OCI-LY7 (cell line): Measurements from ENCODE around the gene MCTP2. TPM values are rescaled to one million over a fixed set of nuclear protein-coding genes. Genes with fewer than 3 reads are reported as not detected.

Experiments
- Bru-seq: library from RNA; stranded (reverse); fragments of 400-500 nt; gene quantifications from one replicate; lab custom pipeline; 2021; lab: Mats Ljungman, UMichigan
- BruChase-seq, 2 experiments: library from RNA; stranded (reverse); fragments of 400-500 nt; gene quantifications; one replicate each; lab custom pipeline; 2021; lab: Mats Ljungman, UMichigan
- BruUV-seq: library from RNA; stranded (reverse); fragments of 400-500 nt; replicated peaks from 2 replicates; lab custom pipeline; 2021; lab: Mats Ljungman, UMichigan
- CTCF ChIA-PET: fragments of 300-600 bp; sonication (Branson Sonifier 250); formaldehyde crosslinking; loops from one replicate; lab custom pipeline; 2022; ENCODE audit warnings: antibody characterized with exemption; ENCODE audit not compliant: unreplicated experiment; lab: Charles Lee
- POLR2A ChIA-PET: fragments of 300-600 bp; sonication (Branson Sonifier 250); formaldehyde crosslinking; loops from one replicate; lab custom pipeline; 2022; ENCODE audit warnings: antibody characterized with exemption; lab: Charles Lee
- DNase-seq: peaks from one replicate; pipeline ENCODE4 v3.0.0-alpha.2; 2015; ENCODE audit warnings: low spot score
- H2AFZ ChIP-seq: fragments of 200-600 bp; sonication (generic), shearing (Covaris generic); 2 replicates; pipeline ENCODE4 v1.6.1; 2014; ENCODE audit warnings: mild to moderate bottlenecking, antibody characterized with exemption, low read length, moderate library complexity
- H3K27ac ChIP-seq: fragments of 200-600 bp; sonication (generic); 2 replicates; pipeline ENCODE4 v1.5.1; 2014; ENCODE audit warnings: mixed run types, low read depth, mild to moderate bottlenecking, moderate library complexity, low read length, inconsistent platforms; ENCODE audit not compliant: poor library complexity, severe bottlenecking
- H3K36me3 ChIP-seq: fragments of 200-600 bp; sonication (generic); 2 replicates; pipeline ENCODE4 v1.6.1; 2014; ENCODE audit warnings: mild to moderate bottlenecking, antibody characterized with exemption, low read length, moderate library complexity, mixed read lengths; ENCODE audit not compliant: insufficient read depth
- H3K4me1 ChIP-seq: fragments of 200-600 bp; sonication (generic); 2 replicates; pipeline ENCODE4 v1.5.1; 2014; ENCODE audit warnings: mild to moderate bottlenecking, low read length; ENCODE audit not compliant: insufficient read depth, poor library complexity, severe bottlenecking
- H3K4me2 ChIP-seq: fragments of 200-600 bp; sonication (generic); 2 replicates; pipeline ENCODE4 v1.6.1; 2014; ENCODE audit warnings: mild to moderate bottlenecking, low read length
- H3K4me3 ChIP-seq: fragments of 200-600 bp; sonication (generic); 2 replicates; pipeline ENCODE4 v1.5.1; 2014; ENCODE audit warnings: mild to moderate bottlenecking, low read depth, low read length; ENCODE audit not compliant: poor library complexity, severe bottlenecking
- H3K79me2 ChIP-seq: fragments of 200-600 bp; sonication (generic); 2 replicates; pipeline ENCODE4 v1.6.1; 2016; ENCODE audit warnings: low read depth, mild to moderate bottlenecking, low read length, moderate library complexity, mixed read lengths; ENCODE audit not compliant: insufficient read depth
- H3K9me2 ChIP-seq: fragments of 200-600 bp; sonication (generic); 2 replicates; pipeline ENCODE4 v1.6.1; 2016; ENCODE audit warnings: mild to moderate bottlenecking, low read length, mixed read lengths; ENCODE audit not compliant: insufficient read depth
- H3K9me3 ChIP-seq: fragments of 200-600 bp; sonication (generic); 2 replicates; pipeline ENCODE4 v1.6.1; 2014; ENCODE audit warnings: mild to moderate bottlenecking, mixed run types, low read length, mixed read lengths
- H4K20me1 ChIP-seq: fragments of 200-600 bp; sonication (generic); 2 replicates; pipeline ENCODE4 v1.6.1; 2014; ENCODE audit warnings: mild to moderate bottlenecking, antibody characterized with exemption, low read length, moderate library complexity, mixed read lengths; ENCODE audit not compliant: insufficient read depth
- EZH2phosphoT487 ChIP-seq: fragments of 200-600 bp; sonication (generic); IDR thresholded peaks from 2 replicates; pipeline ENCODE4 v1.6.1; 2018; ENCODE audit warnings: low read depth, borderline replicate concordance, mild to moderate bottlenecking, mixed run types, antibody characterized with exemption, low read length, moderate library complexity, mixed read lengths
- intact Hi-C: fragments of 100-400 bp; cut with micrococcal nuclease; formaldehyde crosslinking; loops from one replicate; pipeline ENCODE4 v1.10.0; 2022; ENCODE audit not compliant: unreplicated experiment
- long read RNA-seq: library from polyadenylated mRNA; stranded (forward); transcript quantifications from one replicate; pipeline ENCODE4 v2.0.0, GENCODE V29; 2022
- total RNA-seq, 2 experiments: library from RNA; depleted of rRNA in 1 of 2; stranded (reverse); fragments of >200 nt in 1 of 2; shearing (Covaris generic) in 1 of 2; gene quantifications; 2 replicates each; pipeline ENCODE4 v1.2.3, GENCODE V29; 2014 to 2022
- TF ChIP-seq, protein P1 (sequence below): fragments of 200-600 bp; sonication (generic); conservative IDR thresholded peaks from 2 replicates; pipeline ENCODE4 v1.5.1; 2014; ENCODE audit warnings: mild to moderate bottlenecking, antibody characterized with exemption, low read length, moderate library complexity, mixed read lengths

The MCTP2 gene
- total RNA-seq (2014; rRNA removed; shearing (Covaris generic)) (73.2 and 75.0 TPM in 2 replicates), total RNA-seq (2022) (90.6 and 91.6 TPM in 2 replicates), Bru-seq, nascent RNA (percentile 92 among the genes with signal in this experiment), BruChase-seq, experiment 1, labeled RNA remaining after a 6-hour chase (percentile 78 among the genes with signal in this experiment), BruChase-seq, experiment 2, labeled RNA remaining after a 2-hour chase (percentile 79 among the genes with signal in this experiment)
- long read RNA-seq, full-length matches to known transcripts = 4 of 79 reads
- long read RNA-seq, partial matches to known transcripts = 8 of 79 reads
- long read RNA-seq, other reads (novel, unspliced or antisense) = 67 of 79 reads

- Histone ChIP-seq H3K4me3 (peak within 1 kb of the TSS; percentile 86), H3K4me2 (peak within 1 kb of the TSS; percentile 98), H3K4me1 (peaks cover 61% of the 10 kb centered on the region), H2AFZ (peak within 1 kb of the TSS; percentile 72), H3K9me2 (no peaks in the 10 kb centered on the region), H3K36me3 (peaks cover 3% of the 10 kb centered on the region; the same call in 1 of the 2 replicates), H3K9me3 (no peaks in the 10 kb centered on the region), H4K20me1 (peaks cover 18% of the 10 kb centered on the region), H3K27ac (peak within 1 kb of the TSS; percentile 81), H3K79me2 (peaks cover 55% of the 10 kb centered on the region)
- intact Hi-C loops = loop anchor here (1.0 to 2.0 kb wide), 4 partner anchors 27 to 93 kb away; no protein-coding TSS in a partner anchor
- TF ChIP-seq, protein P1, sequence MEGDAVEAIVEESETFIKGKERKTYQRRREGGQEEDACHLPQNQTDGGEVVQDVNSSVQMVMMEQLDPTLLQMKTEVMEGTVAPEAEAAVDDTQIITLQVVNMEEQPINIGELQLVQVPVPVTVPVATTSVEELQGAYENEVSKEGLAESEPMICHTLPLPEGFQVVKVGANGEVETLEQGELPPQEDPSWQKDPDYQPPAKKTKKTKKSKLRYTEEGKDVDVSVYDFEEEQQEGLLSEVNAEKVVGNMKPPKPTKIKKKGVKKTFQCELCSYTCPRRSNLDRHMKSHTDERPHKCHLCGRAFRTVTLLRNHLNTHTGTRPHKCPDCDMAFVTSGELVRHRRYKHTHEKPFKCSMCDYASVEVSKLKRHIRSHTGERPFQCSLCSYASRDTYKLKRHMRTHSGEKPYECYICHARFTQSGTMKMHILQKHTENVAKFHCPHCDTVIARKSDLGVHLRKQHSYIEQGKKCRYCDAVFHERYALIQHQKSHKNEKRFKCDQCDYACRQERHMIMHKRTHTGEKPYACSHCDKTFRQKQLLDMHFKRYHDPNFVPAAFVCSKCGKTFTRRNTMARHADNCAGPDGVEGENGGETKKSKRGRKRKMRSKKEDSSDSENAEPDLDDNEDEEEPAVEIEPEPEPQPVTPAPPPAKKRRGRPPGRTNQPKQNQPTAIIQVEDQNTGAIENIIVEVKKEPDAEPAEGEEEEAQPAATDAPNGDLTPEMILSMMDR = peak; percentile 60
- TF ChIP-seq EZH2phosphoT487 = no peak
- CTCF ChIA-PET = interaction anchor here (0.6 to 1.6 kb wide), 4 partner anchors 22 to 92 kb away, joined by 3 to 5 read pairs (median 3); no protein-coding TSS in a partner anchor
- DNase-seq = peak; percentile 95
- POLR2A ChIA-PET = interaction anchor here (0.6 to 8.9 kb wide), 17 partner anchors 8 to 101 kb away, joined by 3 to 80 read pairs (median 8); no protein-coding TSS in a partner anchor
- BruUV-seq = TSS peak; percentile 91
Measured at GRCh38 chr15:94230883-94231722, at the start of gene MCTP2. Gene MCTP2, plus strand, starts transcription at chr15:94231561. Its CDS starts 66,705 bp downstream, at chr15:94298266.

DNA sequence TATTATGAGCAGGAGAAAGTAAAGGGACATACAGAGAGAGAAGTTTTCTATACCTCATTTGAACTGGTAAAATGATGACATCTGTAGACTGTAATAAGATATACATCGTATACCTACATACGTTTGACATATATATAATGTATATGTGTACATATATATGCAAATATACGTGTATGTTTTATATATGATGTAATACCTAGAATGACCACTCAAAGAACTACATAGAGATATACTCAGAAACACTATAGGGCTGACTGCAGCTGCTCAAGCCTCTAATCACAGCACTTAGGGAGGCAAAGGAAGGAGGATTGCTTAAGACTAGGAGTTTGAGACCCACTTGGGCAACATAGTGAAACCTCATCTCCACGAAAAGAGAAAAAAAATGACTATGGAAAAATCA, 48.5 kb upstream of the MCTP2 start:
- CTCF ChIA-PET = no interaction called here
- no peak overlapping the region for H2AFZ ChIP-seq
- POLR2A ChIA-PET = no interaction called here
- intact Hi-C loops = no loop called here
- BruUV-seq = no TSS peak
- H3K27ac ChIP-seq = no peak overlapping the region
- no peaks in the 10 kb centered on the region for H3K79me2 ChIP-seq
- no peak for TF ChIP-seq EZH2phosphoT487
- TF ChIP-seq, protein P1 = no peak
- no peaks in the 10 kb centered on the region for H4K20me1 ChIP-seq
- H3K4me2 ChIP-seq = no peak overlapping the region
- DNase-seq = no peak
- H3K4me1 ChIP-seq = no peaks in the 10 kb centered on the region
- no peak overlapping the region for H3K4me3 ChIP-seq
- no peaks in the 10 kb centered on the region; the same call in 1 of the 2 replicates for H3K9me3 ChIP-seq
- no peaks in the 10 kb centered on the region for H3K36me3 ChIP-seq
- no peaks in the 10 kb centered on the region for H3K9me2 ChIP-seq
